HepG2 (cell line): ENCODE measurements around the gene PNLDC1. TPM values are rescaled to one million over a fixed set of nuclear protein-coding genes. Genes with fewer than 3 reads are reported as not detected.

Source experiments
- ATAC-seq: fragments of 200-7000 bp; cut with Tn5 transposase; 3 replicates; pipeline ENCODE4 v1.9.1; 2020; ENCODE audit warnings: mild to moderate bottlenecking, moderate library complexity
- BruUV-seq: library from RNA; stranded (reverse); fragments of 400-500 nt; replicated peaks from 2 replicates; lab custom pipeline; 2021; lab: Mats Ljungman, UMichigan
- CTCF ChIA-PET: fragments of 300-600 bp; formaldehyde crosslinking; extraction: SDS; loops from one replicate; lab custom pipeline; 2021; ENCODE audit warnings: low total read pairs, inconsistent platforms, low intra/inter-chr PET ratio; lab: Yijun Ruan, JAX
- POLR2A ChIA-PET: fragments of 350-600 bp; sonication (Branson Sonifier 250); formaldehyde crosslinking; loops from one replicate; lab custom pipeline; 2020; ENCODE audit warnings: antibody characterized with exemption, inconsistent platforms; lab: Yijun Ruan, JAX
- DNase-seq: peaks from one replicate; pipeline ENCODE4 v3.0.0-alpha.2; 2015; ENCODE audit warnings: low spot score
- FAIRE-seq: peaks from 3 replicates; lab custom pipeline; 2011; peaks lifted over from hg19 to GRCh38; lab: Jason Lieb, UNC
- H2AFZ ChIP-seq: one replicate; pipeline ENCODE4 v1.6.1; 2011; ENCODE audit warnings: low read length, inconsistent platforms
- H3K27ac ChIP-seq: fragments of 300-600 bp; 3 replicates; pipeline ENCODE4 v1.8.0; 2011; ENCODE audit warnings: mixed run types, mild to moderate bottlenecking, mixed read lengths, low read length, inconsistent platforms; ENCODE audit not compliant: insufficient read depth; ENCODE audit errors: extremely low read length
- H3K27me3 ChIP-seq, 2 experiments: fragments of 200-600 bp in 1 of 2; 2 replicates in 1 of 2; 3 replicates in 1 of 2; pipeline versions ENCODE4 v1.6.0 to v1.8.0; 2011; ENCODE audit warnings: low read length in 2 of 2, mild to moderate bottlenecking in 2 of 2, moderate library complexity in 2 of 2, inconsistent platforms in 1 of 2; ENCODE audit not compliant: insufficient read depth in 2 of 2, control insufficient read depth in 1 of 2
- H3K36me3 ChIP-seq, 2 experiments: fragments of 200-600 bp in 1 of 2; replicated peaks in 1 of 2; 2 replicates in 1 of 2; 3 replicates in 1 of 2; pipeline versions ENCODE4 v1.5.1 to v1.8.0; 2011; ENCODE audit warnings: low read length in 2 of 2, inconsistent platforms in 1 of 2; ENCODE audit not compliant: insufficient read depth in 2 of 2, control insufficient read depth in 1 of 2
- H3K4me1 ChIP-seq: 2 replicates; pipeline ENCODE4 v1.5.1; 2012; ENCODE audit warnings: low read length, inconsistent platforms; ENCODE audit not compliant: insufficient read depth
- H3K4me2 ChIP-seq: 2 replicates; pipeline ENCODE4 v1.6.0; 2011; ENCODE audit warnings: low read depth, low read length, inconsistent platforms
- H3K4me3 ChIP-seq, 3 experiments: fragments of 200-600 bp in 1 of 3; sonication (generic), shearing (Covaris generic) in 1 of 3; replicated peaks in 1 of 3; 2 replicates each; pipeline ENCODE4 v1.5.1; 2011 to 2016; ENCODE audit warnings: low read length in 3 of 3, inconsistent platforms in 2 of 3, low read depth in 2 of 3, mild to moderate bottlenecking in 2 of 3, control low read depth in 1 of 3, mixed read lengths in 1 of 3; ENCODE audit not compliant: insufficient read depth in 1 of 3
- H3K79me2 ChIP-seq: one replicate; pipeline ENCODE4 v1.6.1; 2011; ENCODE audit warnings: low read length, inconsistent platforms; ENCODE audit not compliant: insufficient read depth
- H3K9ac ChIP-seq: 2 replicates; pipeline ENCODE4 v1.6.0; 2011; ENCODE audit warnings: mild to moderate bottlenecking, low read depth, low read length, inconsistent platforms; ENCODE audit not compliant: insufficient read depth
- H3K9me3 ChIP-seq: 2 replicates; pipeline ENCODE4 v1.5.1; 2012; ENCODE audit warnings: mild to moderate bottlenecking, low read length
- H4K20me1 ChIP-seq: 2 replicates; pipeline ENCODE4 v1.6.0; 2011; ENCODE audit warnings: inconsistent platforms, mild to moderate bottlenecking, low read length, moderate library complexity; ENCODE audit not compliant: insufficient read depth
- ARNT ChIP-seq: fragments of 450-650 bp; IDR thresholded peaks from 2 replicates; pipeline ENCODE4 v1.6.1; 2017
- CREB1 ChIP-seq, 2 experiments: fragments of 450-650 bp in 1 of 2; IDR thresholded peaks; 2 replicates each; pipeline ENCODE4 v1.6.1; 2016 to 2017; ENCODE audit warnings: control low read depth in 1 of 2, mild to moderate bottlenecking in 1 of 2, missing compliant biosample characterization in 1 of 2, missing genetic modification characterization in 1 of 2
- E2F1 ChIP-seq: sonication (generic); formaldehyde crosslinking; IDR thresholded peaks from 2 replicates; pipeline ENCODE4 v1.5.0; 2020; ENCODE audit warnings: missing genetic modification reagents
- EED ChIP-seq: sonication (generic); formaldehyde crosslinking; IDR thresholded peaks from 2 replicates; pipeline ENCODE4 v1.5.0; 2020; ENCODE audit warnings: mild to moderate bottlenecking, missing genetic modification reagents
- ETV5 ChIP-seq: IDR thresholded peaks from 2 replicates; pipeline ENCODE4 v1.6.1; 2018; ENCODE audit warnings: missing biosample characterization, missing genetic modification reagents, inconsistent platforms, borderline replicate concordance
- FOSL1 ChIP-seq: sonication (generic); formaldehyde crosslinking; IDR thresholded peaks from 2 replicates; pipeline ENCODE4 v1.9.0; 2021; ENCODE audit warnings: missing genetic modification reagents, borderline replicate concordance
- FOSL2 ChIP-seq: sonication (generic); formaldehyde crosslinking; IDR thresholded peaks from 2 replicates; pipeline ENCODE4 v1.4.0; 2020; ENCODE audit warnings: missing genetic modification reagents
- HMG20B ChIP-seq: conservative IDR thresholded peaks from 2 replicates; pipeline ENCODE4 v1.6.1; 2016; ENCODE audit warnings: missing genetic modification reagents, missing compliant biosample characterization
- HOXA7 ChIP-seq: sonication (generic); formaldehyde crosslinking; IDR thresholded peaks from 2 replicates; pipeline ENCODE4 v1.8.1; 2022; ENCODE audit warnings: mild to moderate bottlenecking, missing genetic modification reagents, moderate library complexity
- KDM6A ChIP-seq: IDR thresholded peaks from 2 replicates; pipeline ENCODE4 v1.6.1; 2016; ENCODE audit warnings: low read depth
- NR2F1 ChIP-seq, 2 experiments: fragments of 450-650 bp in 1 of 2; formaldehyde crosslinking in 1 of 2; IDR thresholded peaks; 2 replicates each; pipeline versions ENCODE4 v1.5.0 to v1.6.1; 2016 to 2020; ENCODE audit warnings: mild to moderate bottlenecking in 1 of 2, missing compliant biosample characterization in 1 of 2, missing genetic modification reagents in 1 of 2, moderate library complexity in 1 of 2
- PRMT3 ChIP-seq: sonication (generic); formaldehyde crosslinking; IDR thresholded peaks from 2 replicates; pipeline ENCODE4 v1.8.1; 2022; ENCODE audit warnings: low read depth, mild to moderate bottlenecking, moderate library complexity, missing genetic modification reagents, borderline replicate concordance
- SRSF4 ChIP-seq: fragments of 200-400 bp; formaldehyde crosslinking; IDR thresholded peaks from one replicate; pipeline ENCODE4 v1.6.1; 2018; ENCODE audit warnings: mild to moderate bottlenecking, low read depth, low read length, moderate library complexity; ENCODE audit not compliant: poor library complexity, severe bottlenecking
- ZBTB42 ChIP-seq: sonication (generic); formaldehyde crosslinking; IDR thresholded peaks from 2 replicates; pipeline ENCODE4 v1.5.0; 2020; ENCODE audit warnings: mild to moderate bottlenecking, missing genetic modification reagents
- ZFP36 ChIP-seq: fragments of 150-350 bp; IDR thresholded peaks from 2 replicates; pipeline ENCODE4 v1.6.1; 2018; ENCODE audit warnings: borderline replicate concordance, low read length, low read depth; ENCODE audit not compliant: partially characterized antibody
- ZFP36L1 ChIP-seq: sonication (generic); formaldehyde crosslinking; IDR thresholded peaks from 2 replicates; pipeline ENCODE4 v1.8.0; 2022; ENCODE audit warnings: mild to moderate bottlenecking, missing genetic modification reagents, moderate library complexity
- ZNF574 ChIP-seq: sonication (generic); formaldehyde crosslinking; IDR thresholded peaks from 2 replicates; pipeline ENCODE4 v1.4.0; 2020; ENCODE audit warnings: missing genetic modification reagents
- ZNF75D ChIP-seq: sonication (generic); formaldehyde crosslinking; IDR thresholded peaks from 2 replicates; pipeline ENCODE4 v1.8.1; 2023; ENCODE audit warnings: missing genetic modification reagents, mild to moderate bottlenecking, borderline replicate concordance
- ZNF780A ChIP-seq: sonication (generic); formaldehyde crosslinking; IDR thresholded peaks from 2 replicates; pipeline ENCODE4 v1.8.0; 2022; ENCODE audit warnings: mild to moderate bottlenecking, missing genetic modification reagents, moderate library complexity
- WGBS: methylation state at CpG from one replicate; pipeline ENCODE4 v1.1.6; 2017; ENCODE audit warnings: low lambda C conversion rate; 5-methylcytosine and 5-hydroxymethylcytosine counted together
- in situ Hi-C: cut with HindIII; loops from 2 replicates; pipeline ENCODE4 v1.10.0; 2017; ENCODE audit warnings: low pct_unique_long_range_greater_than_20kb; ENCODE audit not compliant: extremely low pct_ligation_motif_present
- intact Hi-C: fragments of 100-400 bp; cut with micrococcal nuclease; formaldehyde crosslinking; loops from one replicate; pipeline ENCODE4 v1.10.0; 2022; ENCODE audit not compliant: unreplicated experiment
- polyA plus RNA-seq, 8 experiments: library from polyadenylated mRNA; depleted of rRNA in 3 of 8; stranded (reverse) in 7 of 8; unstranded in 1 of 8; fragments of >200 nt; fragmentation: Illumina TruSeq in 4 of 8; extraction: Trizol in 4 of 8; gene quantifications; 2 replicates each; pipeline versions ENCODE4 v1.2.1 to v1.2.3, GENCODE V29; 2011 to 2016; ENCODE audit warnings: low read depth in 4 of 8, missing spikeins in 1 of 8, mixed read lengths in 1 of 8; ENCODE audit not compliant: insufficient read depth in 1 of 8
- total RNA-seq, 5 experiments: library from RNA; depleted of rRNA; stranded (reverse); fragments of >200 nt; fragmentation: Illumina TruSeq; extraction: Trizol; gene quantifications; 2 replicates each; pipeline ENCODE4 v1.2.3, GENCODE V29; 2016; ENCODE audit warnings: low read depth in 1 of 5
- TF ChIP-seq, protein P1 (sequence below): sonication (generic); formaldehyde crosslinking; IDR thresholded peaks from 2 replicates; pipeline ENCODE4 v1.5.0; 2020; ENCODE audit warnings: missing genetic modification reagents, mild to moderate bottlenecking, borderline replicate concordance

Gene PNLDC1
- total and polyA plus RNA-seq, 2 of the 13 experiments (the other 11 are each of a cell fraction or from before 2014, with no cell fraction given), result not detected

DNA sequence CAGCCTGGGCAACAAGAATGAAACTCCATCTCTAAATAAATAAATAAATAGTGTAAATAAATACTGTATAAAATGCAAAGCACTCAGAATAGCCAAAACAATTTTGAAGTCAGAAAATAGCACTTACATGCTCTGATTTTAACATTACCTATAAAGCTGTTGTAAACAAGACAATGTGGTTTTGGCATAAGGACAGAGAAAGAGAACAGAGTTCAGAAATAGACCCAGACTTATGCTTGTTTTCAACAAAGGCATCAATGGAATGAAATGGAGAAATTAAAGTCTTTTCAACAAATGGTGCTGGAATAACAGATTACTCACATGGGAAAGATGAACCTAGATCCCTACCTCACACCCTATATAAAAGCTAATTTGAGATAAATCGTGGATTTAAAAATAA, 27.9 kb upstream of the PNLDC1 start:
- CTCF ChIA-PET, result no interaction called here
- Histone ChIP-seq H3K27ac (no peak overlapping the region), H3K4me3 (no peak overlapping the region), H3K36me3 (peaks cover 11 to 90% of the 10 kb centered on the region in 2 experiments), H3K4me1 (peaks cover 10% of the 10 kb centered on the region), H3K9ac (no peak overlapping the region), H3K9me3 (no peaks in the 10 kb centered on the region), H3K27me3 (no peaks in the 10 kb centered on the region), H3K4me2 (no peak overlapping the region), H3K79me2 (peaks cover 12% of the 10 kb centered on the region), H2AFZ (no peak overlapping the region), H4K20me1 (no peaks in the 10 kb centered on the region)
- FAIRE-seq, result no peak
- POLR2A ChIA-PET, result interaction anchor here (0.9 to 1.5 kb wide), 3 partner anchors 9 to 45 kb away, joined by 3 to 6 read pairs (median 4); partner anchors contain the start of genes ACAT2 and WTAP
- ATAC-seq, result no peak
- BruUV-seq, result no TSS peak
- in situ Hi-C loops, result no loop called here
- TF ChIP-seq ARNT (no peak), ZFP36L1 (no peak), PRMT3 (CRISPR knock-in tag) (no peak), HMG20B (CRISPR knock-in tag) (no peak), FOSL2 (CRISPR knock-in tag) (no peak), ZNF75D (no peak), NR2F1 (CRISPR knock-in tag; IDR thresholded peaks at IDR 0.05) (no peak), ZNF780A (no peak), KDM6A (no peak), CREB1 (IDR thresholded peaks at IDR 0.05) (no peak), CREB1 (CRISPR knock-in tag; IDR thresholded peaks at IDR 0.05) (no peak), FOSL1 (CRISPR knock-in tag) (no peak), ZNF574 (CRISPR knock-in tag) (no peak), ZBTB42 (CRISPR knock-in tag) (no peak), HOXA7 (CRISPR knock-in tag) (no peak), ZFP36 (no peak), ETV5 (no peak), EED (no peak), E2F1 (CRISPR knock-in tag) (no peak), SRSF4 (no peak)
- TF ChIP-seq, protein P1, sequence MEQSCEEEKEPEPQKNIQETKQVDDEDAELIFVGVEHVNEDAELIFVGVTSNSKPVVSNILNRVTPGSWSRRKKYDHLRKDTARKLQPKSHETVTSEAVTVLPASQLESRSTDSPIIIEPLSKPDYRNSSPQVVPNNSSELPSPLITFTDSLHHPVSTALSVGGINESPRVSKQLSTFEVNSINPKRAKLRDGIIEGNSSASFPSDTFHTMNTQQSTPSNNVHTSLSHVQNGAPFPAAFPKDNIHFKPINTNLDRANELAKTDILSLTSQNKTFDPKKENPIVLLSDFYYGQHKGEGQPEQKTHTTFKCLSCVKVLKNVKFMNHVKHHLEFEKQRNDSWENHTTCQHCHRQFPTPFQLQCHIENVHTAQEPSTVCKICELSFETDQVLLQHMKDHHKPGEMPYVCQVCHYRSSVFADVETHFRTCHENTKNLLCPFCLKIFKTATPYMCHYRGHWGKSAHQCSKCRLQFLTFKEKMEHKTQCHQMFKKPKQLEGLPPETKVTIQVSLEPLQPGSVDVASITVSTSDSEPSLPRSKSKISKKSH (CRISPR knock-in tag), result no peak
- intact Hi-C loops, result no loop called here
- WGBS, result 2% methylated on average over 1 of the region's 1 CpG
- no peak for DNase-seq
